ENCODE measurements around the gene BOD1. TPM values are rescaled to one million over a fixed set of nuclear protein-coding genes. Genes with fewer than 3 reads are reported as not detected.

The BOD1 gene
- total and polyA plus RNA-seq, 2 donors: 37.6 to 46.6 TPM

DNA sequence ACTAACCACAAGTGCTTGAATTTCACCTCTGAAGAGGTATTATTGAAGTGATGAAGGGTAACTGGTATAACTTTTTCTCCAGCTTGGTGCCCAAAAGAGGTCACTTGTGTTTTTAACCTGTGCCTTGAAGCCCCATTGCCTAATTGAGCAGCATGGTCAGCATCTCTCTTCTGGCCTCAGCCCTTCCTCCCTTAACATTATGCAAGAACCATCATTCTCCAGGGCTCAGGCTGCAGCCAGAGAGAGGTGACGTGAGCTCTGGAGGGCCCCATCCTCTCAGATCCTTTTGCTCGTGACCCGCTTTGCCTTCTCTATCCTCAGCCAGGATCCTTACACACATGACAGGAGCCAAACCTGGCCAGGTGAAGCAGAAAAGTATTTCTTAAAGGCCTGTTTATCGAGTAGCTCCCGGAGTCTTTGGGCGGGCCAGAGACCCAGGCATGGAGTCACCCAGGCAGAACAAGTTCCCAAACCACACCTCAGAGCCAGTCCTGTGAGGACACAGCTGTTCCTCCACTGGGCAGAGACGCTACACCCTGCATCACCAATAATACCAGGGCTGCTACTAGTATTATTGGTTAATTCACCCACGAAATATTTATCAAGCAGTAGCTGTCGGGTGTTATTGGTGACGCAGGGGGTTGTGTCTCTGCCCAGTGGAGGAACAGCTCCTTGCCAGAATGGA is 29.6 kb upstream of the BOD1 start:
- no peak for DNase-seq (ENCODE audit: extremely low spot score)
- Histone ChIP-seq H3K4me1 (ENCODE audit: insufficient read depth) (no peaks in the 10 kb centered on the region), H3K36me3 (ENCODE audit: insufficient read depth) (no peaks in the 10 kb centered on the region), H3K4me3 (ENCODE audit: low read depth, low read length) (no peak overlapping the region), H3K27ac (ENCODE audit: low read depth) (no peak overlapping the region)
- 85% methylated on average over 10 of the region's 10 CpGs for WGBS

DNA sequence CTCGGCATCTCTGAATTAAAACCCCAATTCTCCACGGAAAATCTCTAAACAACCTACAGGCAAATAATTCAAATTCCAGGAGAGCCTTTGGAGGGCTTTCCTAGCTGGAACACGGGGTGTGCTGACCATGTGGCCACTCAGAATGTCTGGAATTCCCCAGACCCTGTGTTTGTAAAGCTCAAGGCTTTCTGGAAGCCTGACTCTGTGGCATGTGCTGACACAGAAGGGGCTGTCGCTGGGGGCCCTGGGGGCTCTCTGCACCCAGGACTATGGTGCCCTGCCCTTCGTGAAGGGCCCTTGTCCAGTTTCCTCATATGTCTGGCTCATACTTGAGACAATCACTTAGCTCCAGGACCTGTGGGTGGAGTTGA is 29.0 kb upstream of the BOD1 start:
- Histone ChIP-seq H3K27ac (ENCODE audit: low read depth) (no peak overlapping the region), H3K36me3 (ENCODE audit: insufficient read depth) (no peaks in the 10 kb centered on the region), H3K4me1 (ENCODE audit: insufficient read depth) (no peaks in the 10 kb centered on the region), H3K4me3 (ENCODE audit: low read depth, low read length) (no peak overlapping the region)
- 31% methylated on average over 5 of the region's 5 CpGs for WGBS
- no peak for DNase-seq (ENCODE audit: extremely low spot score)

DNA sequence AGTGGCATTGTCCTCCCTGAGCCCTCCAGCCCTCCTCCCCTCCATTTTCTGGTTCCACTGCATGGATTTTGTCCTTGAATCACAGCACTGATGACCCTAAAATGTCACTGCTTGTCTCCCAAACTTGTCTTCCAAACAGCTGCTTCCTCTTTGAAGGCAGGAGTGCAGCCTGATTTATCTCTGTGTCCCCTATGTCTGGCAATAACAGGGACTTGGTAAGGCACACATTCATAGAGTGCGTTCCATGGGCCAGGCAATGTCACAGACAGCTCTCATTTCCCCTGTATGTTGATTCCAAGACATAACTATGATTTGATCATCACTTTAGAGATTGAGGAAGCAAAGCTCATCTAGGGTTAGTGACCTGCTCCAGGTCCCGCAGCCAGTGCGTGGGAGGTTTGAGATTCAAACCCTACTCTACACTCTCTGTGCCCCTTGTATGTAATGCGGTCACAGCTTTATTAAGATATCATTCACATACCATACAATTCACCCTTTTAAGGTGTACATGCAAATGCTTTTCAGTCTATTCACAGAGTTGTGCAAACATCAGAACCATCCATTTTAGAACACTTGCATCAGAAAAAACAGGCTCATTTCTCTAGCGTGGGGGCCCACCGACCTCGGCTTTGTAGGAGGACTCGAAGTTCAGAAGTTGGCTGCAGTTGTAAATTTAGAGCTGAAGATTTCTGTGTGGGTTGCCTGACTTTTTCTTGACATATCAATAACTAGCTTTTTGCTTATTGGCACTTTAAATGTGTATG is 28.4 kb upstream of the BOD1 start:
- no peaks in the 10 kb centered on the region for H3K4me1 ChIP-seq (ENCODE audit: insufficient read depth)
- no peak for DNase-seq (ENCODE audit: extremely low spot score)
- 67% methylated on average over 8 of the region's 8 CpGs for WGBS

DNA sequence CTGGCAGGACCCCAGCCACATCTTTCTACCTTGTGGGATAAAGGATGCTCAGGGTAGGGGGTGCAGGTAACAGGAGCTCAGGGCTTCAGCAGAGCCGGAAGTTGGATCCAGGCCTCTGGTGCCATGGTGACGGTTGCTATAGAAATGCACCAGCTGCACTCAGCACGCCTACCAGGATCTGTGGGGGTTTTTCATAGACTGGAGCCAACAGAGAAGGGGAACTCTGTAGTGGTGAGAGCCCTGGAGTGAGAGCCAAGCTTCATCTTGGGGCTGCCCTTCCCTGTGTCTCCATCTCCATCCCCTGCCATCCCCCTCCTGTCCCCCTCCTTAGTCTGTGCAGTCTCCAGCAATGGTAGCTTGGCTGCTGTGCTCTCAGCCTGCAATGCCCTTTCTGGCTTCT is 27.5 kb upstream of the BOD1 start:
- Histone ChIP-seq H3K27ac (ENCODE audit: low read depth) (no peak overlapping the region), H3K4me3 (ENCODE audit: low read depth, low read length) (no peak overlapping the region), H3K4me1 (ENCODE audit: insufficient read depth) (no peaks in the 10 kb centered on the region), H3K36me3 (ENCODE audit: insufficient read depth) (no peaks in the 10 kb centered on the region)
- WGBS: 50% methylated on average over 3 of the region's 3 CpGs
- no peak for DNase-seq (ENCODE audit: extremely low spot score)

More for the DNA sequence above, 28.4 kb upstream of the BOD1 start:
- H3K36me3 ChIP-seq (ENCODE audit: insufficient read depth): no peaks in the 10 kb centered on the region
- no peak overlapping the region for H3K4me3 ChIP-seq (ENCODE audit: low read depth, low read length)
- H3K27ac ChIP-seq (ENCODE audit: low read depth): no peak overlapping the region

DNA sequence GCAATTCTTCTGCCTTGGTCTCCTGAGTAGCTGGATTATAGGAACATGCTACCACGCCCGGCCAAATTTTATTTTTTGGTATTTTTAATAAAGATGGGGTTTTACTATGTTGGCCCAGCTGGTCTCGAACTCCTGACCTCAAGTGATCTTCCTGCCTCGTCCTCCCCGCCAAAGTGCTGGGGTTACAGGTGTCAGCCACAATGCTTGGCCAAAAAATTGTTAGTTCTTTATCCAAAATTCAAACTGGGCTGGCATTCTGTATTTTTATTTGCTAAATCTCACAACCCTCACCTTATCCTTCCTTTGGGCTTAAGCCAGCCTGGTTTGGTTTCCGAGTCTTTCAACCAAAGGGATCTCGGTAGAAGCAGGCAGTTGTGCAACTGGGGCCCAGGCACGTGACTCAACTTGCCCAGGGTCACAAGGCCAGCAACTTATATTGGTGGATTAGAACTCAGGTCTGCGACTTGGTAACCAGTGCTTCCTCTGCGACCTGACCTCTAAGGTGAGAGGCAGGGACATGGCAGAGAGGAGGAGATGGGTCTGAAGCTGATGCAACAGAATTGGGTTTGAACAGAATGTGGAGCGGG is 26.5 kb upstream of the BOD1 start:
- H3K4me1 ChIP-seq (ENCODE audit: insufficient read depth): no peaks in the 10 kb centered on the region
- H3K27ac ChIP-seq (ENCODE audit: low read depth): no peak overlapping the region
- DNase-seq (ENCODE audit: extremely low spot score): no peak
- H3K4me3 ChIP-seq (ENCODE audit: low read depth, low read length): no peak overlapping the region
- no peaks in the 10 kb centered on the region for H3K36me3 ChIP-seq (ENCODE audit: insufficient read depth)
- 87% methylated on average over 11 of the region's 11 CpGs for WGBS

DNA sequence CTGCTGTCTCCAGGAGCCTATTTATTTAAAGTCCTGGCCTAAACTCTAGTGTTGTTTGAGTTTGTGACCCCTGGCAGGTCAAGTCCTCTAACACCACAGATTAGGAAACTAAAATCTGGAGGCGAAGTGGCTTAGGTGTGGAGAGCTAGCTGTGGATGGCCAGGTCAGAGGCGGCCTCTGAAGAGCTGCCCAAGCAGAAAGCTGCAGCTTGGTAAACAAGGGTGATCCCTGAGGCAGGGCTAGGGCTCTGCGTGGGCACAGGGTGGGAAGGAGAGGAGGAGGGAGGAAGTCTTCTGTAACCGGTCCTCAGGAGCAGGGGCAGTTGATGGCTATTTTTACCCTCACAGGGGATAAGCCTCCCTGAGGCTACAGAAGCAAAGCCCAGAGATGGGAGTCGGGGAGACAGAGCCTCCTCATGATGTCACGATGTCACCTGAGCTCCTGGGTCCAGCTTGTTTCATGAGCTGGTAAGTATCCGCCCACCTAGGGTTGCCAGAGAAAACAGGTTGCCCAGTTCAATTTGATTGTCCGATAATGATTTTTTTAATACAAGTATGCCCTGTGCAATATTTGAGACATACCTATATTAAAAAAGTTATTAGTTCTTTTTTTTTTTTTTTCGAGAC is 25.9 kb upstream of the BOD1 start:
- Histone ChIP-seq H3K4me1 (ENCODE audit: insufficient read depth) (no peaks in the 10 kb centered on the region), H3K4me3 (ENCODE audit: low read depth, low read length) (no peak overlapping the region), H3K36me3 (ENCODE audit: insufficient read depth) (no peaks in the 10 kb centered on the region), H3K27ac (ENCODE audit: low read depth) (no peak overlapping the region)
- DNase-seq (ENCODE audit: extremely low spot score): no peak
- WGBS: 82% methylated on average over 9 of the region's 9 CpGs

DNA sequence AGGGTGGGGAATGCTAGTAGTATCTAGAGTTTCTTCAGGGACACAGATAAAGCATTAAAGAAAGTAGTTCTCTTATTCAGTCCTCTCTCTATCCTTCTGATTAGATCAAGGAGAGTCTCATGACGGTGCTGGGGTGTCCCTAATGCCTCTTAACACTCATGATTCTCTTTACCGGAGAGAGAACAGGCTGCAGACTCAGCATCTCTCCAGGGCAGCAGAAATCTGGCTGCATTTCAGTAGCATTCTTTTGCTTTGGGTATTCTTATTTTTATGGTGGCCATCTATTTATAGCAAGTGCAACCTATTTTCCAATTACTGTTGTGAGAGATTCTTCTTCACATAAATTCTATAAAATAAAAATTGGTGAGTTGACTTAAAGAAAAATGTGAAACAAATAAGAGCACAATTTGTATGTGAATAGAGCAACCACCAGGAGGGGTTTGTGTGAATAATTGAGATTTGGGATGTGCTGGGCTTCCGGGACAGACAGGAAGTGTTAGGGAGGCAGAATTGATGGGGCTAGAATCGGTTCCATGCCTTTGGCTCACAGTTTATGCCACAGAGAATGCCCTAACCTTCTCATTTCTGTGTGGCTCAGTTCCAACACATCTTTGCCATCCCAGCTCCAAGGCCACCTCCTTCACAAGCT is 23.8 kb upstream of the BOD1 start:
- WGBS: 32% methylated on average over 4 of the region's 4 CpGs
- H3K36me3 ChIP-seq (ENCODE audit: insufficient read depth): no peaks in the 10 kb centered on the region
- H3K27ac ChIP-seq (ENCODE audit: low read depth): no peak overlapping the region
- H3K4me3 ChIP-seq (ENCODE audit: low read depth, low read length): no peak overlapping the region
- DNase-seq (ENCODE audit: extremely low spot score): no peak
- H3K4me1 ChIP-seq (ENCODE audit: insufficient read depth): no peaks in the 10 kb centered on the region

DNA sequence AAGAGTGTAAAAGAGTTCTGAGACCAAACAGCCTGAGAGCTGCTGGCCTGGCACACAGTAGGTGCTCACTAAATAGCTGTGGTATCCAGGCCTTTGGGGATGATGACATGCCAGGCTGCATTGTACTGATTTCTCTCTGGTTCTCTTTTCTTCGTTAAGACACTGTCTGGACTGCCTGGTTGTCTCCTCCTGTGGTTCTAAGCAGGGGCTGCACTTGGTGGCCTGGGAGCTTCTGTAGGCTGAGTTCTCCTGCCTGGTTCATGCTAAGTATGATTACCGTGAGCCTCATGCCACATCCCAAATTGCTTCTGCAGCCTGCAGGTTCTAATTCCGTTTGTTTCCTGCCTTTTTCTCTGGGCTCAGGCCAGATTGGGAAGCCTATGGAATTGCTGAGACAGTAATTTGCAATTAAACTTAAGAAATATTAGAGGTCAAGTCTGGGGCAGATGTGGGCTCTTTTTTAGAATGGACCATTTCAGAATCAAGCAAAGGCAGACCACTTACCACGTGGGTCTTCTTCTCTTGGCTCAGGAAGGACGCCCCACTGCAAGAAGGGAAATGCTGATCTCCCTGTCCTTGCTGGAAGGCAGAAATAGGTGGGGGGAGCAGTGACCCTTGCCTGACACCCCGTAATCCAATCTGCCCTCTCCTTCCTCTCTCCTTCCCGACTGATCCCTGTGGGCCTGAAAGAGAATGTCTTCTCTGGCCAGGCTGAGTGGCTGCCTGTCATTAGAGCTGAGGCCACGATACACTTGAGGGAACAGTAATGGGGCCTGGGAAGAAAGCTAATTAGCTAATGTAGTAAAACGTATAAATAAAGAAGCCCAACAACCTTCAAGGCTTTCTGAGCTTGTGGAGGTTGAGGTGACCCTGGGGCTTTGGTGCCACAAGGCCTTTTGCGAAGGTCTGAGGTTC is 21.9 kb upstream of the BOD1 start:
- 62% methylated on average over 10 of the region's 10 CpGs for WGBS
- Histone ChIP-seq H3K36me3 (ENCODE audit: insufficient read depth) (no peaks in the 10 kb centered on the region), H3K4me1 (ENCODE audit: insufficient read depth) (no peaks in the 10 kb centered on the region), H3K27ac (ENCODE audit: low read depth) (no peak overlapping the region), H3K4me3 (ENCODE audit: low read depth, low read length) (no peak overlapping the region)
- DNase-seq (ENCODE audit: extremely low spot score): no peak

DNA sequence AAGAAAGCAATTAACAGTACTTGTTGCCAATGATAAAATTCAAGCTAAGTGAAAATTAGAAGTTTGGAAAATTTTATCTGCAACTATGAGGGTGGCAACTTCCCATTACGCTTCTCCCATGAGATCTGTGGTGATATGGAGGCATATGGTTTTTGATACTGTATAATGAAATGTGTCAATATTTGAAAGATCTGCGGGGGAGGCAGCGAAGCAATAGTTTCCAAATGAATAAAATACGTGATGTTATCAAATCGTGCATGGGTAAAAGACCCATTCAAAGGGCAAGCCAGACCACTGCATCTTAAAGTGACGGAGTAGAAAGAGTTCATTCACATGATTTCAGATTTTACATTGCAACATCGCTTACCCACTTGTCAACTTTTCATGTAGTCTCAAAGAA is 20.9 kb upstream of the BOD1 start:
- Histone ChIP-seq H3K4me1 (ENCODE audit: insufficient read depth) (no peaks in the 10 kb centered on the region), H3K4me3 (ENCODE audit: low read depth, low read length) (no peak overlapping the region), H3K27ac (ENCODE audit: low read depth) (no peak overlapping the region), H3K36me3 (ENCODE audit: insufficient read depth) (no peaks in the 10 kb centered on the region)
- no peak for DNase-seq (ENCODE audit: extremely low spot score)
- WGBS: 74% methylated on average over 7 of the region's 7 CpGs

DNA sequence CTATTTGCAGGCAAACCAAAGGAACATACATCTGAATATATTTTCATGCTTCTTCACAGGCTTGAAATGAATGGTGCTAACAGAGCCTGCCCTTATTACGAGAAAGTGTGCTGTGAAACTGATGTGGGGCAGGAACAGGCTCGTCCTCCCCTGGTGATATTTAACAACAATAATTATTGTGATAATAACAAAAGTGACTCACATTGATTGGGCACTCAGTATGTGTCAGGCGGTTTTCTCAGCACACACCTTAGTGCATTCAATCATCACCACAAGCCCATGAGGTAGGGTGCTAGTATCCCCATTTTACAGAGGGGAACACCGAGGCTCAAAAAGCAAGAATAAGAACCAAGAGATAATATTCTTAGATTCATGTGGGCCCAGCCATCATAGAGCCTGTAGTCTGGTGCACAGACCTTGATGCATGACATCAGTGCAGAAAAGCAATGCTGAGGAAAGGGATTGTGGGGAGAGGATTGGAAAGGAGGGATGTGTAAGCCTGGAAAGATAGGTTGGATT is 18.1 kb upstream of the BOD1 start:
- no peak overlapping the region for H3K4me3 ChIP-seq (ENCODE audit: low read depth, low read length)
- H3K27ac ChIP-seq (ENCODE audit: low read depth): no peak overlapping the region
- no peak for DNase-seq (ENCODE audit: extremely low spot score)
- no peaks in the 10 kb centered on the region for H3K36me3 ChIP-seq (ENCODE audit: insufficient read depth)
- 86% methylated on average over 4 of the region's 4 CpGs for WGBS
- no peaks in the 10 kb centered on the region for H3K4me1 ChIP-seq (ENCODE audit: insufficient read depth)

DNA sequence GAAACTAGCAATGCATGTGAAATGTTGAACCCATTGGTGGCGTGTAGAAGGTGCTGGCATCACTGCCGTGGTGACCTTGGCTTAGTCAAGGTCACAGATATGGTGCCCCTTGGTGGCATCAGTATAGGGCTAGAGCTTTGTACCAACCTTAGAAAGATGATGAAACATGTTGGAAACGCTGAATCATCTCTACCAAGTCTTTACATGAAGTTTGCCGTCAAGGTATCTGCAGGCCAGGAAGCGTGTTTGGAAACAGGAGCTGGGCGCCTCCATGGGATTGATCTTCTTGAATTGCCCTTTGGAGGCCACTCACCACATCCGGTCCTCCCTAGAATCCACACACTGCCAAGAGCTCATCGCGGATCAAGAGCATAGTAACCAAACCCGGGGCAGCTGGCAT is 16.9 kb upstream of the BOD1 start:
- H3K4me1 ChIP-seq (ENCODE audit: insufficient read depth): no peaks in the 10 kb centered on the region

DNA sequence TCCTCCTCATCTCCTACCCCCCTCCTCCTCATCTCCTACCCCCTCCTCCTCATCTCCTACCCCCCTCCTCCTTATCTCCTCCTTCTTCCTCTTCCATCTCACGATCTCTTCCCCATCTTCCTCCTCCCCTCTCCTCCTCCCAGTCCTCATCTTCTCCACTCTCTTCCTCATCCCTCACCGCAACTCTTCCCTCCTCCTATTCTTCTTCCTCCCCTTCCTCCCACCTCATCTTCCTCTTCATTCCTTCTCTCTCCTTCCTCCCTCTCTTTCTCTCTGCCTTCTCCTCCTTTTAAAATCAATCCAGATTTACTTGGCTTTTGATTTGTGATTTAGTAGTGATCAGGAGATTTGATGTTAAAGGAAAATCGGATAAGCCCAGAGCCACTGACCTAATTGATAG is 15.0 kb upstream of the BOD1 start:
- no peak overlapping the region for H3K27ac ChIP-seq (ENCODE audit: low read depth)
- H3K4me1 ChIP-seq (ENCODE audit: insufficient read depth): no peaks in the 10 kb centered on the region
- no peaks in the 10 kb centered on the region for H3K36me3 ChIP-seq (ENCODE audit: insufficient read depth)
- no peak overlapping the region for H3K4me3 ChIP-seq (ENCODE audit: low read depth, low read length)
- no peak for DNase-seq (ENCODE audit: extremely low spot score)
- 63% methylated on average over 3 of the region's 3 CpGs for WGBS

More for the DNA sequence above, 16.9 kb upstream of the BOD1 start:
- no peak overlapping the region for H3K27ac ChIP-seq (ENCODE audit: low read depth)
- no peak overlapping the region for H3K4me3 ChIP-seq (ENCODE audit: low read depth, low read length)
- H3K36me3 ChIP-seq (ENCODE audit: insufficient read depth): no peaks in the 10 kb centered on the region
- 93% methylated on average over 10 of the region's 10 CpGs for WGBS
- DNase-seq (ENCODE audit: extremely low spot score): no peak
